GM23338 (cell line): ENCODE measurements around the gene SMIM41.

Source experiments
- CREB1 ChIP-seq: fragments of 250-450 bp; sonication (Bioruptor Pico); IDR thresholded peaks from 2 replicates; pipeline ENCODE4 v1.5.0; 2020; ENCODE audit warnings: low read depth, mild to moderate bottlenecking, moderate library complexity
- EZH2 ChIP-seq: fragments of 200-600 bp; sonication (generic); IDR thresholded peaks from one replicate; pipeline ENCODE4 v1.8.0; 2017; ENCODE audit warnings: antibody characterized with exemption, mild to moderate bottlenecking, low read depth; ENCODE audit not compliant: unreplicated experiment
- EZH2phosphoT487 ChIP-seq: fragments of 200-600 bp; sonication (generic); IDR thresholded peaks from one replicate; pipeline ENCODE4 v1.8.1; 2018; ENCODE audit warnings: antibody characterized with exemption; ENCODE audit not compliant: unreplicated experiment
- JUNB ChIP-seq: IDR thresholded peaks from one replicate; pipeline ENCODE4 v1.6.1; 2016; ENCODE audit warnings: antibody characterized with exemption; ENCODE audit not compliant: unreplicated experiment
- NANOG ChIP-seq: IDR thresholded peaks from 2 replicates; pipeline ENCODE4 v1.6.1; 2016; ENCODE audit warnings: antibody characterized with exemption, borderline replicate concordance
- POLR2AphosphoS5 ChIP-seq: IDR thresholded peaks from 2 replicates; pipeline ENCODE4 v1.6.1; 2016; ENCODE audit warnings: antibody characterized with exemption, low read depth
- STAT1 ChIP-seq: IDR thresholded peaks from one replicate; pipeline ENCODE4 v1.6.1; 2016; ENCODE audit warnings: antibody characterized with exemption; ENCODE audit not compliant: unreplicated experiment
- ZNF114 ChIP-seq: fragments of 250-450 bp; sonication (Bioruptor Pico); IDR thresholded peaks from 2 replicates; pipeline ENCODE4 v1.5.0; 2020; ENCODE audit warnings: mild to moderate bottlenecking, moderate library complexity
- ZNF331 ChIP-seq: fragments of 250-450 bp; sonication (Bioruptor Pico); IDR thresholded peaks from 2 replicates; pipeline ENCODE4 v1.5.0; 2020; ENCODE audit warnings: low read depth, mild to moderate bottlenecking, moderate library complexity
- TF ChIP-seq, protein P1 (sequence below): IDR thresholded peaks from one replicate; pipeline ENCODE4 v1.6.1; 2018; ENCODE audit warnings: antibody characterized with exemption; ENCODE audit not compliant: unreplicated experiment
- TF ChIP-seq, protein P2 (sequence below), 2 experiments: fragments of 200-600 bp in 1 of 2; sonication (generic) in 1 of 2; conservative IDR thresholded peaks; 2 replicates each; pipeline versions ENCODE4 v1.5.1 to v1.6.1; 2016 to 2017; ENCODE audit warnings: antibody characterized with exemption in 2 of 2, low read depth in 2 of 2, mild to moderate bottlenecking in 2 of 2, moderate library complexity in 1 of 2
- TF ChIP-seq, protein P3 (sequence below): IDR thresholded peaks from 2 replicates; pipeline ENCODE4 v1.6.1; 2016; ENCODE audit warnings: antibody characterized with exemption

GRCh38 chr12:52046859-52047258 is 32.6 kb upstream of the SMIM41 start:
- TF ChIP-seq, protein P1, sequence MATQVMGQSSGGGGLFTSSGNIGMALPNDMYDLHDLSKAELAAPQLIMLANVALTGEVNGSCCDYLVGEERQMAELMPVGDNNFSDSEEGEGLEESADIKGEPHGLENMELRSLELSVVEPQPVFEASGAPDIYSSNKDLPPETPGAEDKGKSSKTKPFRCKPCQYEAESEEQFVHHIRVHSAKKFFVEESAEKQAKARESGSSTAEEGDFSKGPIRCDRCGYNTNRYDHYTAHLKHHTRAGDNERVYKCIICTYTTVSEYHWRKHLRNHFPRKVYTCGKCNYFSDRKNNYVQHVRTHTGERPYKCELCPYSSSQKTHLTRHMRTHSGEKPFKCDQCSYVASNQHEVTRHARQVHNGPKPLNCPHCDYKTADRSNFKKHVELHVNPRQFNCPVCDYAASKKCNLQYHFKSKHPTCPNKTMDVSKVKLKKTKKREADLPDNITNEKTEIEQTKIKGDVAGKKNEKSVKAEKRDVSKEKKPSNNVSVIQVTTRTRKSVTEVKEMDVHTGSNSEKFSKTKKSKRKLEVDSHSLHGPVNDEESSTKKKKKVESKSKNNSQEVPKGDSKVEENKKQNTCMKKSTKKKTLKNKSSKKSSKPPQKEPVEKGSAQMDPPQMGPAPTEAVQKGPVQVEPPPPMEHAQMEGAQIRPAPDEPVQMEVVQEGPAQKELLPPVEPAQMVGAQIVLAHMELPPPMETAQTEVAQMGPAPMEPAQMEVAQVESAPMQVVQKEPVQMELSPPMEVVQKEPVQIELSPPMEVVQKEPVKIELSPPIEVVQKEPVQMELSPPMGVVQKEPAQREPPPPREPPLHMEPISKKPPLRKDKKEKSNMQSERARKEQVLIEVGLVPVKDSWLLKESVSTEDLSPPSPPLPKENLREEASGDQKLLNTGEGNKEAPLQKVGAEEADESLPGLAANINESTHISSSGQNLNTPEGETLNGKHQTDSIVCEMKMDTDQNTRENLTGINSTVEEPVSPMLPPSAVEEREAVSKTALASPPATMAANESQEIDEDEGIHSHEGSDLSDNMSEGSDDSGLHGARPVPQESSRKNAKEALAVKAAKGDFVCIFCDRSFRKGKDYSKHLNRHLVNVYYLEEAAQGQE: no peak
- no peak for TF ChIP-seq POLR2AphosphoS5
- TF ChIP-seq, protein P2, sequence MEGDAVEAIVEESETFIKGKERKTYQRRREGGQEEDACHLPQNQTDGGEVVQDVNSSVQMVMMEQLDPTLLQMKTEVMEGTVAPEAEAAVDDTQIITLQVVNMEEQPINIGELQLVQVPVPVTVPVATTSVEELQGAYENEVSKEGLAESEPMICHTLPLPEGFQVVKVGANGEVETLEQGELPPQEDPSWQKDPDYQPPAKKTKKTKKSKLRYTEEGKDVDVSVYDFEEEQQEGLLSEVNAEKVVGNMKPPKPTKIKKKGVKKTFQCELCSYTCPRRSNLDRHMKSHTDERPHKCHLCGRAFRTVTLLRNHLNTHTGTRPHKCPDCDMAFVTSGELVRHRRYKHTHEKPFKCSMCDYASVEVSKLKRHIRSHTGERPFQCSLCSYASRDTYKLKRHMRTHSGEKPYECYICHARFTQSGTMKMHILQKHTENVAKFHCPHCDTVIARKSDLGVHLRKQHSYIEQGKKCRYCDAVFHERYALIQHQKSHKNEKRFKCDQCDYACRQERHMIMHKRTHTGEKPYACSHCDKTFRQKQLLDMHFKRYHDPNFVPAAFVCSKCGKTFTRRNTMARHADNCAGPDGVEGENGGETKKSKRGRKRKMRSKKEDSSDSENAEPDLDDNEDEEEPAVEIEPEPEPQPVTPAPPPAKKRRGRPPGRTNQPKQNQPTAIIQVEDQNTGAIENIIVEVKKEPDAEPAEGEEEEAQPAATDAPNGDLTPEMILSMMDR (conservative IDR thresholded peaks at IDR 0.05; ENCODE audit: low read depth in 2 of 2): no peak
- TF ChIP-seq CREB1 (CRISPR knock-in tag): no peak
- TF ChIP-seq ZNF114 (CRISPR knock-in tag): no peak
- no peak for TF ChIP-seq EZH2
- TF ChIP-seq NANOG: no peak
- no peak for TF ChIP-seq STAT1
- no peak for TF ChIP-seq ZNF331 (CRISPR knock-in tag)
- TF ChIP-seq EZH2phosphoT487: no peak
- TF ChIP-seq JUNB: no peak
- TF ChIP-seq, protein P3, sequence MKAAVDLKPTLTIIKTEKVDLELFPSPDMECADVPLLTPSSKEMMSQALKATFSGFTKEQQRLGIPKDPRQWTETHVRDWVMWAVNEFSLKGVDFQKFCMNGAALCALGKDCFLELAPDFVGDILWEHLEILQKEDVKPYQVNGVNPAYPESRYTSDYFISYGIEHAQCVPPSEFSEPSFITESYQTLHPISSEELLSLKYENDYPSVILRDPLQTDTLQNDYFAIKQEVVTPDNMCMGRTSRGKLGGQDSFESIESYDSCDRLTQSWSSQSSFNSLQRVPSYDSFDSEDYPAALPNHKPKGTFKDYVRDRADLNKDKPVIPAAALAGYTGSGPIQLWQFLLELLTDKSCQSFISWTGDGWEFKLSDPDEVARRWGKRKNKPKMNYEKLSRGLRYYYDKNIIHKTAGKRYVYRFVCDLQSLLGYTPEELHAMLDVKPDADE: no peak
